Activated effector memory CD4-positive, alpha-beta T cell treated with Interleukin-2 at 50 U/mL for 16 hours (primary cell): ENCODE data around the gene CRELD2.
A peak's percentile ranks its signal among the peaks of the same experiment; 100 is the strongest.

ENCODE experiments used
- DNase-seq: peaks from one replicate; pipeline ENCODE4 v3.0.0-alpha.2; 2020

The CRELD2 gene

DNA sequence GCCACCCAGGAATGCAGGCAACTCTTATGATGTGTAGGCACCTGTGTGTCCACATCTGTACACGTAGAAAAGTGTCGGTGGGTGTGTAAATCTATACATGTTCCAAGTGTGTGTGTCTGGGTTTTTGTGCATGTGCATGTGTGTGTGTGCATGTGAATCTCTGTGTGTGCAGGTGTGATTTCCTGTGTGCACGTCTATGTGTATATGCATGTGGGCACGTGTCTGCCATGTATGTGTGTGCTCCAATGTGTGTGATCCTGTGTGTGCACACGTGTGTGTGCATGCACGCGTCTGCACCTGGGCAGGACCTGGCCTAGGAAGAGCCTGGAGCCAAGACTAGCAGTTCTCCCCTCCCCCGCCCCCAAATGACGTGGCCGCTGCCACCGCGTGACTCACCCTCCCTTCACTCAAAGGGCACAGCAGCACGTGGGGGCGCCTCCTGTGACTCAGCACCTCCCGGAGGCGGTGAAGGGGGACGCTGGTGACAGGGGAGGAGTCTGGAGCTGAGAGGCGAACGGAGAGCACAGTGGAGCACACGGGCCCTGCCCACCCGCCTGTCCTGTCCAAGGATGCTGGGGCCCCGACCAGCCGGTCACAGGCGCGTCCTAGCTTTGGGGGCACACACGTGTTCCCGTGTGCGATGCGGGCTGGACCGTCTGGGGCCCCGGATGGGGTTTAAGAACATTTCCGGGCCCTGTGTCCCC, 52.2 kb downstream of the CRELD2 start:
- DNase-seq: peak; percentile 91

GRCh38 chr22:49971232-49972162, 53.1 kb downstream of the CRELD2 start:
- no peak for DNase-seq

GRCh38 chr22:49972163-49973017, 54.0 kb downstream of the CRELD2 start:
- DNase-seq: no peak

- DNase-seq: no peak
Observed at GRCh38 chr22:49973018-49973961, 54.9 kb downstream of the CRELD2 start.

GRCh38 chr22:49975543-49976389, 57.3 kb downstream of the CRELD2 start:
- DNase-seq: no peak

DNA sequence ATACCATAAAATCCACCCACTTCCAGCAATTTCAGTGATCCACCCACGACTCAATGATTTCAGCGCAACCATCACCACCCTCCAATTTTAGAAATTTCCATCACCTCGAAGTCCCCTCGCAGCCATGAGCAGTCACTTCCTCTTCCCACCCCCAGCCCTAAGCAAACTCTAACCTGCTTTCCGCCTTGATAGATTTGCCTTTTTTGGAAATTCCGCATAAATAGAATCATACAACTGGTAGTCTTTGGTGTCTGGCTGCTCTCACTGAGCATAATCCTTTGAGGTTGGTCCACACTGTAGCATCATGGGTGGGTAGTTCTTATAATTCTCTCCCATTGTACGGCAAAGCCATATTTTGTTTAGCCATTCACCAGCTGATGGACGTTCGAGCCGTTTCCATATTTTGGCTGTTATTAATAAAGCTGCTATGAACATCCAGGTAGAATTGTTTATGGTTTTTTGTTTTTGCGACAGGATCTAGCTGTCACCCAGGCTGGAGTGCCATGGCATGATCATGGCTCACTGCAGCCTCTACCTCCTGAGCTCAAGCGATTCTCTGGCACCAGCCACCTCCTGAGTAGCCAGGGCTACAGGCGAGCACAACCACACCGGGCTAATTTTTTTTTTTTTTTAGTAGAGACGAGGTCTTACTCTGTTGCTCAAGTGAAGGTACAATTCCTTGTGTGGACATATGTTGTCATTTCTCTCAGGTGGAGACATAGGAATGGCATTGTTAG, 58.2 kb downstream of the CRELD2 start:
- no peak for DNase-seq
